ENCODE measurements around the gene MSRB1.

- no peak for TF ChIP-seq CEBPB (IDR thresholded peaks at IDR 0.05)
- TF ChIP-seq CREB1 (IDR thresholded peaks at IDR 0.05; ENCODE audit: low read depth): no peak
- TF ChIP-seq YY1 (IDR thresholded peaks at IDR 0.05; ENCODE audit: low read depth): peak; percentile 80
- TF ChIP-seq EP300 (IDR thresholded peaks at IDR 0.05; ENCODE audit: borderline replicate concordance): no peak
- peak; percentile 68; the same call in 1 of the 2 replicates for TF ChIP-seq MAX (IDR thresholded peaks at IDR 0.05)
- TF ChIP-seq RAD21 (IDR thresholded peaks at IDR 0.05; ENCODE audit: low read depth): no peak
- TF ChIP-seq TAF1 (IDR thresholded peaks at IDR 0.05; ENCODE audit: low read depth): peak; percentile 83
- TF ChIP-seq NFIC (IDR thresholded peaks at IDR 0.05): no peak
- TF ChIP-seq FOXM1 (IDR thresholded peaks at IDR 0.05; ENCODE audit: borderline replicate concordance, low read depth): no peak
- TF ChIP-seq REST (IDR thresholded peaks at IDR 0.05; ENCODE audit: low read depth): no peak
Measured at GRCh38 chr16:1959269-1960039, 16.5 kb upstream of the MSRB1 start, which contains the start of gene NDUFB10.

All from Ishikawa (cell line).